Measurements from ENCODE around the gene CYB5D1. TPM values are rescaled to one million over a fixed set of nuclear protein-coding genes. Genes with fewer than 3 reads are reported as not detected.

Gene CYB5D1
- total and polyA plus RNA-seq, 3 donors from 2014 or later = 9.9 to 12.8 (median 10.1) TPM

DNA sequence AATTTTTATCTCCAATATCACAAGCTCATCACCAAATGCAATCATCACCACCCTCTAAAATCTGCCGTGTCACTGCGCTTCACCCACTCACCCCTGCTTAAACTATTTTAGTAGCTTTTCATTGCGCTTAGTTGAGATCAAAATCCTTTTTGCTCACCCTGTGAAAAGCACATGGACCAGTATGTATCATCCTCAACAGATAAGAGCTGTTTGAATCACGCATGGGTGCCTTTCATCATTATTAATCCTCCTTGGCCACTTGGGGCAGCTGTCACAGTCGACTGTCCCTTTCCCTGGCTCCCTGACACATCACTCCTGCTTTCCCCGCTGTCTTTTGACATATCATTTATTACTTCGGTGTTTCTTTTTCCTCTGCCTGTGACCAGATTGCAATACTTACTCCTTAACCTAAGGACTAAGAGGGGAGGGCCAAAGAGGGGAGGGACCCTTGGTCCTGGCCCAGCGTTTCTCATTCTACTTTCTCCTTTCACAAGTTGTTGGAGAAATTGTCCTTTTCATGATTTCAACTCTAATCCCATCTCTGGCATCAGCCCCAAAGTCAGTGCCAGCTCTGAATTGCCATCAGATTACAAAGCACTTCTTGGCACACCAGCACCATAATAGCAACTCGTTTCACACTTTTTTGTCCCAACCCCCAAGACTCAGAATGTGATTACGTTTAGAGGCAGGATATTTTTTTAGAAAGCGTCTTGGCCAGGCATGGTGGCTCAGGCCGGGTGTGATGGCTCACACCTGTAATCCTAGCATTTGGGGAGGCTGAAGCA, 32.4 kb upstream of the CYB5D1 start:
- intact Hi-C loops (cut with DNase I; ENCODE audit: low total_unique reads) = no loop called here
- no peaks in the 10 kb centered on the region for H3K9me3 ChIP-seq
- 48 to 51% methylated on average over 12 of the region's 12 CpGs for WGBS, 2 donors

DNA sequence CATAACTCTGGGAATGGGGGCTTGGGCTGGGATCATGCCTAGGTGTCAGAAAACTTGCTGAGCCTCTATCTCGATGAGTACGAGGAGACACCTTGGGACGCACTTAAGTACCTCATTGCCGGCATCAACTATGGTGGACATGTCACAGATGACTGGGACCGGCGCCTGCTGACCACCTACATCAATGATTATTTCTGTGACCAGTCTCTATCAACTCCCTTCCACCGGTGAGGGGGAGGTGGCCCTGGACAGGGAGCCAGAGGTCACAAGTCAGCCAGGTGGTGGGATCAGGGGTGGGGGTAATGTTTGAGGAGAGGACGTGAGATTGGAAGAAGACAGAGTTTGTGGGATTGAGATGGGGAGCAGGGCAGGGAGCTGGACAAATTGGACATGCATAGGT, 27.2 kb upstream of the CYB5D1 start:
- intact Hi-C loops (cut with DNase I; ENCODE audit: low total_unique reads) = no loop called here
- peaks cover 5% of the 10 kb centered on the region for H3K4me1 ChIP-seq
- no peaks in the 10 kb centered on the region for H3K9me3 ChIP-seq
- no peak overlapping the region for H3K27ac ChIP-seq
- H3K27me3 ChIP-seq = no peaks in the 10 kb centered on the region
- no peaks in the 10 kb centered on the region for H3K36me3 ChIP-seq (ENCODE audit: low read depth, missing control alignments)
- DNase-seq = no peak
- H3K4me3 ChIP-seq = no peak overlapping the region
- TF ChIP-seq, protein P1, sequence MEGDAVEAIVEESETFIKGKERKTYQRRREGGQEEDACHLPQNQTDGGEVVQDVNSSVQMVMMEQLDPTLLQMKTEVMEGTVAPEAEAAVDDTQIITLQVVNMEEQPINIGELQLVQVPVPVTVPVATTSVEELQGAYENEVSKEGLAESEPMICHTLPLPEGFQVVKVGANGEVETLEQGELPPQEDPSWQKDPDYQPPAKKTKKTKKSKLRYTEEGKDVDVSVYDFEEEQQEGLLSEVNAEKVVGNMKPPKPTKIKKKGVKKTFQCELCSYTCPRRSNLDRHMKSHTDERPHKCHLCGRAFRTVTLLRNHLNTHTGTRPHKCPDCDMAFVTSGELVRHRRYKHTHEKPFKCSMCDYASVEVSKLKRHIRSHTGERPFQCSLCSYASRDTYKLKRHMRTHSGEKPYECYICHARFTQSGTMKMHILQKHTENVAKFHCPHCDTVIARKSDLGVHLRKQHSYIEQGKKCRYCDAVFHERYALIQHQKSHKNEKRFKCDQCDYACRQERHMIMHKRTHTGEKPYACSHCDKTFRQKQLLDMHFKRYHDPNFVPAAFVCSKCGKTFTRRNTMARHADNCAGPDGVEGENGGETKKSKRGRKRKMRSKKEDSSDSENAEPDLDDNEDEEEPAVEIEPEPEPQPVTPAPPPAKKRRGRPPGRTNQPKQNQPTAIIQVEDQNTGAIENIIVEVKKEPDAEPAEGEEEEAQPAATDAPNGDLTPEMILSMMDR (IDR thresholded peaks at IDR 0.05) = no peak
- TF ChIP-seq POLR2A (IDR thresholded peaks at IDR 0.05) = no peak
- 79 to 87% methylated on average over 8 of the region's 8 CpGs for WGBS, 2 donors

More for the DNA sequence above, 32.4 kb upstream of the CYB5D1 start:
- no peak for DNase-seq
- no peaks in the 10 kb centered on the region for H3K36me3 ChIP-seq (ENCODE audit: low read depth, missing control alignments)
- no peaks in the 10 kb centered on the region for H3K4me1 ChIP-seq
- no peak overlapping the region for H3K4me3 ChIP-seq
- TF ChIP-seq POLR2A (IDR thresholded peaks at IDR 0.05) = no peak
- TF ChIP-seq, protein P1 (IDR thresholded peaks at IDR 0.05) = no peak
- no peaks in the 10 kb centered on the region for H3K27me3 ChIP-seq
- no peak overlapping the region for H3K27ac ChIP-seq

DNA sequence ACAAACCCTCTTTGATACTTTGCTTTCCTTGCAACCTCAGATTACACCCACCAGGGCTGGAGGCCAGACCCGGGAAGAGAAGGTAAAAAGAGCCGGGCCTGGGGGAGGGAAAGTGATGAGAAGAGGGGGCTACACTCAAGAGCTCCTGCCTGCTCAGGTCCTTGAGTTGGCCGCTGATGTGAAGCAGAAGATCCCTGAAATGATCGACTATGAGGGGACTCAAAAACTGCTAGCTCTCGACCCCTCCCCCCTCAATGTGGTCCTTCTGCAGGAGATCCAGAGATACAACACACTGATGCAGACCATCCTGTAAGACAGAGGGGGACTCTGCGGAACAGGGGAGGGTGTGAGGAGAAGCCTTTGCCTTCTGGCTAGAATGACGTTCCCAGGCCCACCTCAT, 26.6 kb upstream of the CYB5D1 start:
- intact Hi-C loops (cut with DNase I; ENCODE audit: low total_unique reads) = no loop called here
- 69 to 83% methylated on average over 6 to 7 of the region's 7 CpGs for WGBS, 2 donors
- Histone ChIP-seq H3K4me1 (peaks cover 5% of the 10 kb centered on the region), H3K4me3 (no peak overlapping the region), H3K9me3 (no peaks in the 10 kb centered on the region), H3K36me3 (ENCODE audit: low read depth, missing control alignments) (no peaks in the 10 kb centered on the region), H3K27ac (no peak overlapping the region), H3K27me3 (no peaks in the 10 kb centered on the region)
- no peak for TF ChIP-seq POLR2A (IDR thresholded peaks at IDR 0.05)
- TF ChIP-seq, protein P1 (IDR thresholded peaks at IDR 0.05) = no peak
- no peak for DNase-seq

DNA sequence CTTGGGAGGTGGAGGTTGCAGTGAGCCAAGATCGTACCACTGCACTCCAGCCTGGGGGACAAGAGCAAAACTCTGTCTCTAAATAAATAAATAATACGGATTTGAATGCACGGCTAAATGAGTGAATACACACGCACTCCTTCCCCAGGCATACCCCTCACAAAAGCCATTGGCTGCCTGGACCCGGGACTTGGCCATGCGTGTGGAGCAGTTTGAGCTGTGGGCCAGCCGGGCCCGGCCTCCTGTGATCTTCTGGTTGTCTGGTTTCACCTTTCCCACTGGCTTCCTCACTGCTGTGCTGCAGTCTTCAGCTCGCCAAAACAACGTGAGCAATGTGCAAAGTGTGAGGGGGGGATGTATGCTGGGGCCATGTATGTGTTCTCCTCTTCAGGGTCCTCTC, 25.4 kb upstream of the CYB5D1 start:
- TF ChIP-seq POLR2A (IDR thresholded peaks at IDR 0.05) = no peak
- TF ChIP-seq, protein P1 (IDR thresholded peaks at IDR 0.05) = no peak
- Histone ChIP-seq H3K36me3 (ENCODE audit: low read depth, missing control alignments) (no peaks in the 10 kb centered on the region), H3K27me3 (no peaks in the 10 kb centered on the region), H3K9me3 (no peaks in the 10 kb centered on the region), H3K4me3 (no peak overlapping the region), H3K4me1 (peaks cover 11% of the 10 kb centered on the region), H3K27ac (no peak overlapping the region)
- DNase-seq = no peak
- 64 to 87% methylated on average over 10 of the region's 10 CpGs for WGBS, 2 donors
- intact Hi-C loops (cut with DNase I; ENCODE audit: low total_unique reads) = no loop called here
